ENCODE data around the gene HOXA10.

GRCh38 chr7:27173956-27174873 lies at the start of gene HOXA10:
- no peak for TF ChIP-seq POLR2A (IDR thresholded peaks at IDR 0.05)
- TF ChIP-seq, protein P1, sequence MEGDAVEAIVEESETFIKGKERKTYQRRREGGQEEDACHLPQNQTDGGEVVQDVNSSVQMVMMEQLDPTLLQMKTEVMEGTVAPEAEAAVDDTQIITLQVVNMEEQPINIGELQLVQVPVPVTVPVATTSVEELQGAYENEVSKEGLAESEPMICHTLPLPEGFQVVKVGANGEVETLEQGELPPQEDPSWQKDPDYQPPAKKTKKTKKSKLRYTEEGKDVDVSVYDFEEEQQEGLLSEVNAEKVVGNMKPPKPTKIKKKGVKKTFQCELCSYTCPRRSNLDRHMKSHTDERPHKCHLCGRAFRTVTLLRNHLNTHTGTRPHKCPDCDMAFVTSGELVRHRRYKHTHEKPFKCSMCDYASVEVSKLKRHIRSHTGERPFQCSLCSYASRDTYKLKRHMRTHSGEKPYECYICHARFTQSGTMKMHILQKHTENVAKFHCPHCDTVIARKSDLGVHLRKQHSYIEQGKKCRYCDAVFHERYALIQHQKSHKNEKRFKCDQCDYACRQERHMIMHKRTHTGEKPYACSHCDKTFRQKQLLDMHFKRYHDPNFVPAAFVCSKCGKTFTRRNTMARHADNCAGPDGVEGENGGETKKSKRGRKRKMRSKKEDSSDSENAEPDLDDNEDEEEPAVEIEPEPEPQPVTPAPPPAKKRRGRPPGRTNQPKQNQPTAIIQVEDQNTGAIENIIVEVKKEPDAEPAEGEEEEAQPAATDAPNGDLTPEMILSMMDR (IDR thresholded peaks at IDR 0.05), result no peak

Data from heart left ventricle (tissue), 13 donors.